Stimulated activated CD8-positive, alpha-beta memory T cell treated with anti-CD3 and anti-CD28 coated beads, Interleukin-15, amount 100 ng/mL, for 24 hours (primary cell): ENCODE data around the gene PNCK.
"Not testable (repeated sequence)": the region's sequence is repeated elsewhere in the genome, so short reads cannot be mapped to it uniquely, and the experiment has no call there.

Experiments
- DNase-seq: peaks from one replicate; pipeline ENCODE4 v3.0.0-alpha.2; 2020; ENCODE audit warnings: low read depth

PNCK gene

GRCh38 chrX:153685751-153686696 lies 12.4 kb upstream of the PNCK start:
- DNase-seq = no peak

- DNase-seq = no peak
Observed at GRCh38 chrX:153685156-153685536, 11.5 kb upstream of the PNCK start.

- DNase-seq = no peak
Observed at GRCh38 chrX:153684467-153685155, 11.0 kb upstream of the PNCK start.

- DNase-seq = not testable (repeated sequence)
Observed at GRCh38 chrX:153683486-153683885, 9.9 kb upstream of the PNCK start.

- no peak for DNase-seq
Observed at GRCh38 chrX:153681175-153681574, 7.6 kb upstream of the PNCK start.

- DNase-seq = no peak
Observed at GRCh38 chrX:153674219-153674851, 722 bp upstream of the PNCK start.

GRCh38 chrX:153672531-153673427 lies 834 bp downstream of the PNCK start:
- DNase-seq = no peak

- DNase-seq = no peak
Observed at GRCh38 chrX:153671589-153672530, 1.8 kb downstream of the PNCK start.

GRCh38 chrX:153670748-153671588 lies 2.6 kb downstream of the PNCK start:
- no peak for DNase-seq

- no peak for DNase-seq
Observed at GRCh38 chrX:153669901-153670731, 3.5 kb downstream of the PNCK start.

- peak; percentile 21 for DNase-seq
Observed at GRCh38 chrX:153669174-153669890, 4.3 kb downstream of the PNCK start.

- DNase-seq = no peak
Observed at GRCh38 chrX:153668423-153669173, 5.0 kb downstream of the PNCK start.

GRCh38 chrX:153667956-153668396 lies 5.6 kb downstream of the PNCK start:
- peak; percentile 57 for DNase-seq

- no peak for DNase-seq
Observed at GRCh38 chrX:153667281-153667955, 6.2 kb downstream of the PNCK start.

- no peak for DNase-seq
Observed at GRCh38 chrX:153665726-153666306, 7.8 kb downstream of the PNCK start.

- DNase-seq = no peak
Observed at GRCh38 chrX:153662266-153662665, 11.3 kb downstream of the PNCK start.
